Measurements from ENCODE around the gene S100A6.

Gene S100A6

DNA sequence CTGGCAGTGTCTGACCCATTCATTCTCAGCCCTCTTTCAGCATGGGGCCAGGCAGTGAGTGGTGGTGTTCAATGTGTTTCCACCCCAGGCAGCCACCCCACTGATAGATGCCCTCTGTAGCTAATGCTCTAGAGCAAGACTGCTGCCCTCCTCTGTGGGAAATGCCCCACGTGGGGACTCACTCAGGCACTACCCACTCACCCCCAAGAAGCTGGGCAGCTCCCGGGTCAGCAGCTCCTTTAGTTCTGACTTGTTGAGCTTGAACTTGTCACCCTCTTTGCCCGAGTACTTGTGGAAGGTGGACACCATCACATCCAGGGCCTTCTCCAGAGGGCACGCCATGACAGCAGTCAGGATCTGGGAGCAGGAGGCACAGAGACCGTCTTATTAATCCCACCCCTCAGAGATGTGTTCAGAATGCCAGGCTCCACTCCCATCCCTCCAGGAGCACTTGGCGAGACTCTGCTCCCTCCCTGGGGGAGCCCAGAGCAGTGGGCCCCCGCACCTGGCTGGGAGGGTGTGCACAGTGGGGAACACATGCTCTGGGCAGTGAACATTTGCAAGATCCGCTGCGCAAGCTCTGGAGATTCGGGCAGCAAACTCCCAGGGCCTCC is 8.8 kb upstream of the S100A6 start:
- no peak for DNase-seq

DNA sequence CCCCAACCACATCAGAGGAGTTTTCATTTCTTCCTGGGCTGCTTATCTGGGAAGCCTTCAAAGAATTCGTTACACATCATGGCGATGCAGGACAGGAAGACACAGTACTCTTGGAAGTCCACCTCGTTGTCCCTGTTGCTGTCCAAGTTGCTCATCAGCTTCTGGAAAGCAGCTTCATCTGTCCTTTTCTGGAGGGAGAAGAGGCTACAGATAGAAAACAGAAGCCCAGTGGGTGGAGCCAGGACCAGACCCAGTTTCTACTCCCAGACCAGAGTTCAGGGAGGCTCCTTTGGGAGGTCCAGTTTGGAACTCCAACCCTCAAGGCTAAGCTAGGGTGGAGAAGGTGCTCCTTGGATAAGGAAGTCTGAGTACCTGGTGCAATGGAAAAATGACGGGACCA is 7.9 kb upstream of the S100A6 start:
- no peak for DNase-seq

DNA sequence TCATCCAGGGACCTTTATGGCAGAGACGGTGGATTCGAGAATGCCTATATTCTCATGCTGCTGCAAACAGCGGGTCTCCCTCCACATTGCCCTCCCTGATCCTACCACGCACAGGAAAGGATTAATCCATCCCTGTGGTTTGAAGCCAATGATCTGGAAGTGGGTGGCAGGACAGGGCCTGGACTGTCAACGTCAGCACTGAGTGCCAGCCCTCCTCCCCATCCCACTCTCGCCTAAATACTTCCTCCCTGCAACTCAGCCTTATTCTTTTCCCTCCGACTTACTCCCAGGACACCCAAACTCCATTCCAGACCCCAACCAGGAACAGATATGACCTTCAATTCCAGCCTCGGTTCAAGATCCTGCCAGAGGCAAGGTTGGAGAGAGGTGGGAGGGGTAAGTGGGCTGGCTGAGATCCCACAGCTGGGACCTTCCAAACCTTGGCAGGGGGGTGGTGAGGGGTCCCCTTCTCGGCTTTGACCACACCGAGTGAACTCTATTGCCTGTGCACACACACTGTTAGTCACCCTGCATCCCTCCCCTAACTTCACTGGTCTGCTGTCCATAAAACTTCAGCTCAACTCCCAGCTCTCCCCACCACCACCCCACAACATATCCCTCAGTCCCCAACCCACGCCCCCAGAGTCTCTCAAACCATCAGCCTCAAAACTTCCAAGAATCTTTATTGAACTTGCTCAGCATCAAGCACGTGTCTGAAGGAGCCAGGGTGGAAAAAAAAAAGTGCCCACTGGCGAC is 7.3 kb upstream of the S100A6 start:
- DNase-seq, result no peak

DNA sequence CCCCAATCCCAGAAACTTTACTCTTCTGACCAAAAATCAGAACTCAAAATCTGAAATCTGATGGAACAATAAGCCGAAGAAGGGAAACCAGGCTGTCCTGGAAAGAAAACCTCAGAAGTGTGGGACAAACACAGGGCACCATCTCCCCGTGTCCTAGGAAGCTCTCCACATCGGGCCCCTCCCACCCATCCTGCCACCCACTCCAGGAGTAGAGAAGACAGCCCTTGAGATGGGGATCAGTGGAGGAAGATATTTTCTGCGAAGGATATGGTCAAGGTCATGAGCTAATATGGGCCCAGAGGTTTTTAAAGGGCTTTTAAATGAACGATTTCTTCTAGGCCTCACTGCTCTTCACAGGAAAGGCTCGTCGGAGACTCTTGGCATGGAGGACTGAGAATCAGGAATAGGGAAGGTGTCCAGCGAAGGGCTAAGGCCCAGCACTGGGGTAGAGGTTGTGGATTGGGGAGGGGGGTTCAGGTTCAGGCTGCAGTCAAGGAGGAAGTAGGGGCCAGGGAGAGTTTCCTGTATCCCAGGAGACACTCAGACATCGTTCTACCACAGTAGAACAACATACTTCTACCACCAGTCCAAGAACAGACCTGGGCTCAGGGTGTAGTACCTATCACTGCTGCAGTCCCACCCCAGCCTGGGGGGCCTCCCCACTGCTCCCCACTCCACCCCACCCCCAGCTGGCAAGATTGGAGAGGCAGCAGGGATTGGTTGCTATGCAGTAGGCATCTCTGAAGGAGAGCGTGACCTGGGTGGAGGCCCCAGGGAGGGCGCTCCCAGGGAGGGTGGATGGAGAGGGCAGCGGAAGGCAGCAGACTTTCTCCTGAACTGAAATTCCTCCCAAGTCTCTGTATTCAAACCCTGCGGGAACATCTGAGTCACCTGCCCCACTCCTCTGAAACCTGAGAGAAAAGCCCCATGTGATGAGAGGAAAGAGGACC is 6.1 kb upstream of the S100A6 start:
- no peak for DNase-seq

DNA sequence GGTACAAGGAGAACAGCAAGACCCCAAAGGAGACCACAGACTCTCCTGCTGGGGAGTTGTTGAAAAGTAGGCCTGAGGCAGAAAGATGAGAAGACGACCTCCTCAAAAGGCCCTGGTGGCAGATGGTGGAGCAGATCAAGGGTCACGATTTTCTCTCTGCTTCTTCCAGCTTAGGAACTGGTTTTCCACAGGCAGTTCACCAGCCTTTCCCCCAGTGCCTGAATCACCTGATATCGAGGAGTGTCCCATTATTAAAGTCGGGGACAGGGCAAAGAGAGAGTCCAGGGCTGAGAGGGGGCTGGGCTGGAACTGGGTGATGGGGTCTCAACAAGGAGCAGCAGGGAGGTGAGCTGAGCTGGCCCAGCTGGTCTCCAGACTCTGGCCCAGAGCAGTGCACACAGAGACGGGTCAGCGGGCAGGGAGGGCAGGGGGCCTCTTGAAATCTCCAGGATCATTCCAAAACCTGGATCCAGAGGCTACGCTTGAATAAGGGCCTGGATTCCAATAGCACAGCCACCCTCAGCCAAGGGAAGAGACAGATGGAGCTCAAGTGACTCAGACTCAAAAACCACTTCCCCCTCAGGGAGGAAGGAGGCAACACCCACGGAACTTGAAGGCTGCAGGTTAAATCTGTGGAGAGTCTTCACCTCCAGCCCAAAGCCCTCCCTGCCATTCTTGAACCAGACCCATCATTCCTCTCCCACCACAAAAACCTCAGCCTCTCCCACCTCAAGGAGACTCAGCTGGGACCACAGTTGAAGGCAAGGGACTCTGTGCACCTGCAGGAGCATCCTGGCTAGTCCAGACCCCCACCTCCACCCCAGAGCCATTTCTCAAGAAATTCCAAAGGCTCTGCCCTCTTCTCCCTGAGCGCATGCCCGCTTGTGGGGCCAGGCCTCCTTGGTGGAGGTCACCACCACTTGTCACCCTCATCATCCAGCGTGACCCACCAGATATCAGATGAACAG is 4.9 kb upstream of the S100A6 start, which contains the start of gene S100A5:
Gene S100A5 (minus strand): TSS at position 541 of the 968 bp plus-strand sequence. CDS start 743 bp downstream, outside the sequence.
- DNase-seq, result no peak

DNA sequence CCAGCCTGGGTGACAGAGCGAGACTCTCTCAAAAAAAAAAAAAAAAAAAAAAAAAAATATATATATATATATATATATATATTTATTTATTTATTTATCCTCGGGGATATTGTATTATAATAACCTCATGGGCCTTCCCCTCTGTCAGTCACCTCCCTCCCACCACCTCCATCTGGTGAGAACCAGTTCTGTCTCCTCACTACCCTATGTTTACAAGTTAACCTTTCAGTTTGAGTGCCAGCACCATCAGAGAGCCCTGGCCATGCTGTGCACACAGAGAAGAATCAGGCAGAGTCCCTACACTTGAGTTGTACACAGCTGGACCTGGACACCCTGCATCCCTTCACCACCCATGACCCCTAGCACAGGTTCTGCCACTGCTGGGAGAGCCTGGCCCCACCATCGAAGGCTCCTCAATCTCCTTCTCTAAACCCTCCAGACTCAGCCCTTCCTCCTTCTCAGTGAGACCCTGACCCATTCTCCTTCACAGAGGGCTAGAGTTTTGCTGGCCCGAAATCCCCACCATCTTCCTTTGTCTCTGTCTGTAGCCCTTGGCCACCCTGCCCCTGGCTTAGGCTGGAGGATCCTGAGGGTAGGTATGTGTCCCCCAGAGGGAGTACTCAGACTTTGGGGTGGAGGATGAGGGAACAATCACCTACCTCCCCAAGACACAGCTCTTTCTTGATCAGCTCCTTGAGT is 3.8 kb upstream of the S100A6 start:
- DNase-seq, result no peak

DNA sequence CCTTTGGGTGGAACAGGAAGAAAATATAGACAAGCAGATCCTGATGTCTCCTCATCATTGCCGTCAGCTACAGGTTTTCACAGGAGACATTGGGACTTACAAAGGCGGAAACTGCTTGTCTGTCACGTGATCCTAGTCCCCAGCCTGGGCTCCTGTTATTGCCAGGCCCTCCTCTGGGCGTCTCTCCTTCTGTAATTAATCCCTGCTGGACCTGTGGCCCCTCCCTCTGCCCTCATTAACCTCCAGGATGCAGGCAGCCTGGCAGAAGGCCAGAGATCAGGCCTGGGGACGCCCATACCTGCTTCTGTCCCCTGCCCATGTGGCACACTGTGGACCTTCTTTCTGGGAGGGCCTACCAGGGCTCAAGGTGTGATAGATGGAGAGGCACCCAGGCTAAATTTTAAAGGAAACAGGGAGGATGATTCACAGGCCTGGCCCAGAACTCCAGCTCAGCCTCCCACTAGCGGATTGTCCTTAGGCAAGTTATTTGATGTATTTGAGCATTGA is 2.6 kb upstream of the S100A6 start:
- no peak for DNase-seq

DNA sequence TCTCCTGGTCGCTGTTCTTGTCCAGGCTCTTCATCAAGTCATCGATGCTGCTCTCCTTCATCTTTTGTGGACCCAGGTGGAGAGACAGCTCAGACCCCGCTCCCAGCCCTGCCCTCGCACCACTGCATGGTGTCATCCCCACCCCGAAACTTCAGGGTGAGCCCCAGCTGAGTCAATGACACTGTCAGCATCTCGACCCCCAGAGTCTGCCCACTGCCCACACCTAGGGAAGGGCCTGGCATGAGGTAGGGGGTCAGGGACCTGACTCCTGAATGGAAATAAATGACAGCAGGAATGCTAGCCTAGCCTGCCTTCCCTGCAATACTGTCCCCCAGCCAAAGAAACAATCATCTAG is 1.6 kb upstream of the S100A6 start:
- no peak for DNase-seq

DNA sequence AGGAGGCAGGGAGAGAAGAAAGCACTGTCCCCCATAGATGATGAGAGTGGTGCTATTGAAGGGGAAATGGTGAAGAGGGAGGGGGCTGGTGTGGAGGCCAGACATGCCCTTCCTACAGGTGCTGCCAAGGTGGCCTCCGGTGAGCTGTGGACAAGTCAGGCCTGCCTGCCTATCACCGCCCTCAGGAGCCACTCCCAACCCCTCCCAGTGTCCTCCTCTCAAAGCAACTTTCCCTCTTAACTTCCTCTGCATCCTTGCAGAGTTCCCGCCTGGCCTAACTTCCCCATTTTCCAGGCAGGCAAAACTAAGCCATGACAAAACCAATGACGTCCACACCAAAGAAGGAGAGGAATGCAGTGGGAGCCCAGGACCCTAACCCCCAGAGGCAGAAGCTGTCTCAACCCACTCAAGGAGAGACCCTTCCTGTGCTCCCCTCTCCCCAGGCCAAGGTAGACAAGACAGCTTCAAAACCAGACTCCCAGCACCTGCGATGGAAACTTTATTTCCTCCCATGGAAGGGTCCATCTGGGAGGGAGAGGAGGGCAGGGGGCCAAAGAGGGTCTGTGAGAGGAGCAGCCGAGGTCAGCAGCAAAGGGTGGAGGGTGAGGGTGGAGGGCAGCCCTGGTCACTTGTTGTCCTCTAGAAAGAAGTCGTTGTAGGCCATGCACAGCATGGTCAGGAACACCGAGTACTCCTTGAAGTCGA is 1.0 kb upstream of the S100A6 start:
- no peak for DNase-seq

DNA sequence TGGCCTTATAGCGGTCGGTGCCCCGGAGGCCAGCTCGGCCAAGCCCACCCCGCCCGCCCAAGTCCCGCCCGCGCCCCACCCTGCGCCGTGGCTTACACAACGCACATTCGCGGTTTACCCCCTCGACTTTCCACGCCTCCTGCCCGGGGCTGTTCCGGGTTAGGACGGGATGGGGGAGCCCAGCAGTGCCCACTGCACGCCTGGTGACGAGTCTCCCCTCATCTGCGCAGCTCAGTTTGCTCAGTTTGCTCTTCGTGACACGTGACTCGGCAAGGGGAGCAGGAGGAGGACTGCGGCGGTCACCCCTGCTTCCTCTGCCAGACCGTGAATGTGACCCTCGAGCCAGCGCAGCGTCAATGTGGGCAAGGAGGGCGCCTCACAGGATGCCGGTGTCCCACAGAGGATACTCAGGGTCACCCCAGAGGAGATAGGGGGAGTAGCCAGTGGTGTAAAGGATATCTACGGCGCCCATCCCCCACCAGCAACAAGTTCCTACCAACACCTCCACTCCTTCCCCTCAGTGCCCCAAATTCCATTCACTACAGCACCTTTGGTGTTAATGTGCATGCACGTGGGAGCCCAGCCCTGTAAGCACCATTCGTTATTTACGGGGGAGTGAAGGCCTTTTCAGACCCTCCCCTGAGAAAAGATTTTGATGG is 350 bp upstream of the S100A6 start:
- DNase-seq, result peak; percentile 72

DNA sequence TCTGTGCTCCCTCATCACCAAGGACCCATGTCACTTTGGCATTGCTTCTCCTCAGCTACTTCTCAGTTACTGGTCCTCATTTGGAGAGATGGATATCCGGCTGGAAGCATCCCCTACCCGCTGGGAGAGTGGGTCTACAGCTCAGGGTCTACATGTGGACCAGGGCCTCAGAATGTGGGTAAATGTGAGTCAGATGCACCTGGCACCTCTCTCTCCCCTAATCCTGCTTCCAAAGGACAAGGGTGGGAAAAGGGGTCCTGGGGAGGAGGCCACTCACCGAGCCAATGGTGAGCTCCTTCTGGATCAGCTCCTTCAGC is 908 bp downstream of the S100A6 start:
- no peak for DNase-seq

DNA sequence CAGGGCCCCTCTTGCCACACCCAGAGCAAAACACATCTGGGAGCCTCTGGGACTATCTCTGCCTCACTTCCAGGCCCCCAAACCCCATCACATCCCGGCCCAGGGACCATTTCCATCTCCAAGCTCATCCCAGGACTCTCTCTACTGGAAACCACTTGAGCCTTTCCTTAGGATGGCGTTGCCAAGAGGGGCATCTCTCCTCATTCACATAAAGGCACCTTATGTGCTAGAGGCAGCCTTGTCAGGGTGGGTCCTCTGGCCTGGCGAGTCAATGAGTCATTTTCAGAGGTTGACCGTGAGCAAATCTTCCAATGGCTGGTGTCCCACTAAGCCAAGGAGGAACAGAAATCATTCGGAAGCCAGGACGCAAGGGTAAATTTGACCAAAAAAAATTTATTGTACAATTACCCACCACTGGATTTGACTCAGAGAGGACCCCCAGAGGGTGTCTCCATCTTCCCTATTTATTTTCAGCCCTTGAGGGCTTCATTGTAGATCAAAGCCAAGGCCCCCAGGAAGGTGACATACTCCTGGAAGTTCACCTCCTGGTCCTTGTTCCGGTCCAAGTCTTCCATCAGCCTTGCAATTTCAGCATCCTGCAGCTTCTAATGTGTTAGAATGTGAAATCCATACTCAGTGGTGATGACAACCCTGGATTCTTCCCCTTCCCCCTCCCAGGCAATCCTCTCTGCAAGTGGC is 1.4 kb downstream of the S100A6 start:
- DNase-seq, result no peak

DNA sequence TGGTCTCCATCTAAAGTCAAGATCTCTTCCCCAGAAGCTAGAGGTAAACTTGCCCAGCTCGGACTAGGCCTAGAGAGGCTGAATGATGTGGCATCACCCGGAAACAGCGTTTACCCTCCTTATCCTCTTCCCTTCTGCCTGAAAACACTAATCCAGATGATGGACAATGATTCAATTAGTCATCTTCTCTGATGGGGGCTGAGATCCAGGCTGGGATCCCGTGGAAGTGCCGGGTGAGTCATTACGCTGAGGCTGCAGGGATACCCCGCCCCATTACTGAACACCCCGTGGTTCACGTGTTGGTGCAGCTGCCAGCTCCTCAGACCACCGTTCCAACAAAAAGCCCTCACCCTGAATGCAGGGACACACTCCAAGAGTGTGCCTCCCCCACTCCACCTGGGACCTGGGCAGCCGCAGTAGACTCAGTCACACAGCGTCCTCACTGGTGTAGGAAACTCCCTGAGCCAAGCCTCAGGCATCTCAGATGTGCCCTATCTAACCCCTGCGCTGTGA is 2.0 kb downstream of the S100A6 start:
- DNase-seq, result no peak

DNA sequence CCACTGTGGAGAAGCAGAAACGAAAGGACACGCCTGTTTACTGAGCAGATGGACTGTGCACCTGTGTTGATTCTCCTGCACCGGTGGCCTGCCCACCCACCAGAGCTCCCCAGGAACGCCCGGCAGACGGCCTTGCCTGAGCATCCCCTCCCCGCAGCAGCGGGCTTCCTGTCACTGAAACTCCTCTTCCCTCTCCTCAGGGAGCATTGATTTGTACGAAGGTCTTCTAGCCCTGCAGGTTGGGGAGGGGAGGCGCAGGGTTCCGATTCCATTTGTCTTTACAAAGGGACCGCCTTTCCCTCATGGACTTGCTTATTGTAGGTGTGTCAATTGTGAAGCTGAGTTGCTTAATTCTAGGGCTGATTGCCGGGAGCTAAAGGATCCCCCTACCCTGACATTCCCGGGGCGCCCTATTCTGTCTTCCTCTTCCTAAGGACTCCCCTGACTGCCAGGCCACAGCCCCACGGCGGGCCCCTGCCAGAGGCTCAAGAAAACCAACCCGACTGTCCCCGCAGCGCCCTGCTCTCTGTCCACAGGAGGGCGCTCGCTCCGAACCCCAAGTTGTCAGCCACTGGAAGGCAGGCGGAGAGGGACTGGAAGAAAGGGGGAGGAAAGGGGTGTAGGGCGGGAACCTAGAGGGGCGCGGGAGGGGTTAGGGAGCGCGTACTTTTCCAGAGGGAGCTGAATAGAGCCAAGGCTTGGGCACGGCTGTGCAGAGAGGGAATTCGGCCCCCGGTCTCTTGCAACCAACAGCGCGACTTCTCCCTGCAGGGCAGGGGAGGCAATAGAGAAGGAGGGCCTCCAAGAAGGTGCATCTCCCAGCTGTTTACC is 2.8 kb downstream of the S100A6 start:
- peak; percentile 73 for DNase-seq

DNA sequence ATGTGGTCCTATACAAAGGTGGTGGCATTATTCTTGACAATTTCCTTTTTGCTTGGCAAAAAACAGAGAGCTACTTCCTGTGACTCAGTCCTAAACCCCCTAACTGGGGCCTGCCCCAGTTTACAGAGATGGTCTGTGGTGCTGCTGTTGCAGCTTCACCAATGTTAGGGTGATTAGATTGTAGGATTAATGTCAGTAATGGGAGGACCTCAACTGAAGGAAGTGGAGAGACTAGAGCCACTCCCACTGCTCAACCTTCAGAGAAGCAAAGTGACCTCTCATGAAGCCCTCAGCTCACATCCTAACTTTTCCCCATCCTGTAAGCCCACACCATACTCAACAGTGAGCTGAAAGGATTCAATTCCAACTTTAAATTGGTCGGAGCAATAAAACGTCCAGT is 3.6 kb downstream of the S100A6 start:
- DNase-seq, result no peak

DNA sequence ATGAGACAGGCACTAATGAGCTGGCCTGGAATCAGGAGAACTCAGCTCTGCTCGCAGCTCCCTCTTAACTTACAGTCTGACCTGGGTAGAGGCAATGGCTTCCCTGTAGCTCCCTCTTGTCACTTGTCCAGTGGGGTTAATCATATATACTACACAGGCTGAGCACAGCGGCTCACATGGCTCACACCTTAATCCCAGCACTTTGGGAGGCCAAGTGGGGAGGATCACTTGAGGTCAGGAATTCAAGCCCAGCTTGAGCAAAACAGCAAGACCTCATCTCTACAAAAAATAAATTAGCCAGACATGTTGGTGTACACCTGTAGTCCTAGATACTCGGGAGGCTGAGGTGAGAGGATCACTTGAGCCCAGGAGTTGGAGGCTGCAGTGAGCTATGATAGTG is 4.2 kb downstream of the S100A6 start:
- no peak for DNase-seq

DNA sequence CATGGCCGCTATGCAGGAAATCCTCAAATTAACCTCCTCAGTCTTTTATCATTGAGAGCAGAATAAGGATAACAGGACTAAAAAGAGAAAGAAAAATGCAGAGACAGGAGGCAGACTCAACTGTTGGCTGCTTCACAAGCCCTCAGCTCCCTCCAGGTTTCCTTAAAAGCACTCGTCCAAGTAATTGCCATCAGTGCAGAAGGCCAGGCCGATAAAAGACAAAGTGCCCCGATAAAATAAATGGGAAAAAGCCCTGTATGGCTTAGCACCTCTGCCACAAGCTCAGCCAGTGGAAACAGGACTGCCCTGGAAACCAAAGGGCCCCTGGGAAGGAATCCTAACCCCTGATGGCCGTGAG is 8.1 kb downstream of the S100A6 start:
- no peak for DNase-seq

DNA sequence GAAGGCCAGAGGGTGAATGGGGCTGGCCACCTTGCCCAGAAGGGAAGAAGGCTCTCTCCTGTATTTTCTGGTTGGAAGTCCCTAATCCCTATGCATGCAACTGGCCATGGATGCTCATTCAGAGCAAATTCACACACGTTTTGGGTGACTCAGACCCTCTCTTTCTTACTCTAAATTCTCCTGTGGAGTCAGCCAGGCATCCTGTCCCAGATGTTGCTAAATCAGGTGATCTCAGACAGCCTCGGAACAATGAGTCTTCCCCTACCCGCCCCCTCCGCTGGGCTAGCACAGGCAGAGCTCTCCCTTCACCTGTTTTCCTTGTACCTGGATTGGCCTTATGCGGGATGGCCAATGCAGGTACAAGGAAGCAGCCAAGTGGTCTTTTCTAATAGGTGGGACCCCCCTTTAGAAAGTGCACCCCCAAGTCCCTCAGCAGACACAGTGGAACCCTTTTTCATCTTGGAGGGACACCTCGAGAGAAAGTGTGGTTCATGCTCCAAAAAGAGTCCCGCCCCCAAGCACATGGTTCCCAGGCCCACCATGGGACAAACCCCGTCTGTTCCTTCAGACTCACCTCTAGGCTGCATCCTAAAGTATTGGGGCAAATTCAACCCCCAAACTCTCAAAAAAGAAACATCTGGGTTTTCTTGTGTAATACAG is 8.6 kb downstream of the S100A6 start:
- DNase-seq, result no peak
